ELR (cell line): Measurements from ENCODE around the gene GSAP.

Experiments
- DNase-seq: peaks from one replicate; pipeline ENCODE4 v3.0.0-alpha.2; 2015; ENCODE audit warnings: low read depth

GSAP gene

DNA sequence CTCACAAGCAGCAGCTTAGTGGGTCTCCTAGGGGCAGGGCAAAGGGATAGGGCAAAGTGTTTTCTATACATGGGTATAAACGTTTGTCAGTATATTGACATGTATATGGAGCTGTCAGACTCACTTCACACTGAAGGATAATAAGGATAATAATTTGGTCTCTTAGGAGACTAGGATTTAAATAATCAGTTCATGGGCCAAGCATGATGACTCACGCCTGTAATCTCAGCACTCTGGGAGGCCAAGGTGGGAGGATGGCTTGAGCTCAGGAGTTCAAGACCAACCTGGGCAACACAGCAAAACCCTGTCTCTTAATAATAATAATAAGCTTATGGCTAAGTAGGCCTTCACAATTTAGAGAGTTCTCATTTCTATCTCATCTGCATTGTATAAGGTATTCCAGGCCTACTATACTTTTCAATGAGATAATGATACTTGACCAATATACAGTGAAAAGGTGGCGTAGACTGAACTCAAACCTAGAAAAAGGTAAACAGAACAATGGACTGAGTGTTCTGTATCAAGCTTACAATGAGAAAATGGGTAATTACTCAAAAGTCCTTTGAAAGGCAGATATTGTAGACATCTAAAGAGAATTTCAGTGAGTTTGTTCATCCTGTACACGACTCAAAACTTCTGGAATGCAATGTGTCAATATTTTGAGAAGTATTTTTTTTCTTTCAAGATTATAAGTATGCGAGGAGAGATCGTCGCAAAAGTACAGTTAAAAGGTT, 7.0 kb downstream of the GSAP start:
- DNase-seq = peak; percentile 78

DNA sequence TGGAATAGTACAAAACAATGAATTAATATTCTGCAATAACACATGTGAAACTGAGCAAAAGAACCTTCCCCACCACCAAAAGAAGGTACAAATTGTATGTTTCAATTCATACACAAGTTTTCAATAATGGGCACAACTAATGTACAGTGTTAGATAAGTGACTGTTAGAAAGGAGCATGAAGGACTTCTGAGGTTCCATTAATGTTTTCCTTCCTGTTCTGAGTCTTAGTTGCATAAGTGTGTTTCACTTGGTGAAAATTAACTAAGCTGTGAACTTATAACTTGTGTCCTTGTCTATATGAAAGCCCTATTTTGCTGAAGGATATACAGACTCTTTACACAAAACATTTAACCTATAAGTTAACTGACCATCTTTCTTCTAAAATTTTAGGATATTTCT, 8.2 kb downstream of the GSAP start:
- DNase-seq = no peak

DNA sequence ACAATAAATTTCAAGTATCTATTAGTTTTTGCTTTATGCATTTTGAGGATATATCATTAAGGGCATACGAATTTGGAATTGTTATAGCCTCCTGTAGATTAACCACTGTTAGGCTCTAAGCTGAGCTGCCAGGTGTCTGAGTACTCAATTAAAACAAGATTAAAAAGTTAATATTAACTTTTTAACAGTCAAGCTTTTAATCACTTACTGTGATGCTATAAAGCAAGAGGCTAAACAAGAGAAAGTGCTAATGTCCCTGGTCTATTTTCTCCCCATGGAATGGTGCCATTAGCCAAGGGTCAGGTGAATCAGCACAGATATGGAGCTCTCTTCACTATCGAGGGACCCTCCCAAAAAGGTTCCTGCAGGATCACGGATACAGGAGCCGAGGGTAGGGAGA, 9.7 kb downstream of the GSAP start:
- DNase-seq = no peak

DNA sequence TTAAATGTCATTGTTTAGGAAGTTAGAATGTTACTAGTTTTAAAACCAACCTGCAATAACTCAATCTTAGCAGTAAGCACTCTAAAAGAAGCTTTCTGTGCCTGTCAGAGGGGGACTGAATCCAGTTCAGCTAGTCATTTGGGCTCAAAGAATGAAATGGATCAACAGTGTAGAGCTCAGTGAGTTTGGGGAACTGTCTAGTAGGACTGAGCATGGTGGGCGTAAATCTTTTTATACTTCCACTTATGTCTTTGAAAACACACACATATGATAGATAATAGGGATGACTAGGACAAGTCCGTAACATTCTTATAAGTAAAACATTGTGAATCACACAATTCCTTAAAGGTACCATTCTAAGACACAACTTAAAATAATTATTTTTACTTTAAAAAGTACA, 11.5 kb downstream of the GSAP start:
- DNase-seq = no peak

DNA sequence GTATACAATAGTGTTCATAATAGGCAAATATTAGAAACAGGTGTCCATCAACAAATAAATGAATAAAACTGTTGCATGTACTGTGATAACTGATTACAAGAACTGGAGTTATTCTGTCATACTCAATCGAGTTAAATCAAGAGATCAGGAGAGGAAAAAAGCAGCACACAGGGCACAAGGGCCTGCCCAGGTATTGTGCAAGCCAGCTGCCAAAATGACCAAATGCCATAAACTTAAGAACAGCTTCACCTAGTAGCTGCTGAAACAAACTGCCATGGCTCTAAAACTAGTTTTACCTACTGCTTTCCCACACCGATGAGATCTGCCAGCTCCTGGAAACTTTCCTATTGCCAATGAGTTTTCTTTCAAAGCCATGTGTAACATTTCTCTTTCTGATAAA, 12.2 kb downstream of the GSAP start:
- no peak for DNase-seq

DNA sequence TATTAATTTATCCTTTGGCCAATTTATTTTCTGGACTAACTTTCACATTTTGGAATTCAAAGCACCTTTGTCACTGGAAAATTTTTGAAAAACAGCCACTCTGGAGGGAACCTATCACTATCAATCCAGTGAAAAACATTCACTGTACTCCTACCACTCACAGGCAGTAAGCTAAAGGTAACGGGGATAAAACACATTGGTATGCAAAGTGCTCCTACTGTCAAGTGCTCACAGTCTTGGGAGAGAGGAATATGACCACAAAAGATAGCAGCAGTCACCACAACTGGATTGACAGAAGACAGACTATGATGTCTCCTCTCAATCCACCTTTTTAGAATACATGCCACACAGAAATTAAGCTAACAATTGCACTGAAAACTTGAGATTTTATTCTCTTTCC, 13.3 kb downstream of the GSAP start:
- no peak for DNase-seq

DNA sequence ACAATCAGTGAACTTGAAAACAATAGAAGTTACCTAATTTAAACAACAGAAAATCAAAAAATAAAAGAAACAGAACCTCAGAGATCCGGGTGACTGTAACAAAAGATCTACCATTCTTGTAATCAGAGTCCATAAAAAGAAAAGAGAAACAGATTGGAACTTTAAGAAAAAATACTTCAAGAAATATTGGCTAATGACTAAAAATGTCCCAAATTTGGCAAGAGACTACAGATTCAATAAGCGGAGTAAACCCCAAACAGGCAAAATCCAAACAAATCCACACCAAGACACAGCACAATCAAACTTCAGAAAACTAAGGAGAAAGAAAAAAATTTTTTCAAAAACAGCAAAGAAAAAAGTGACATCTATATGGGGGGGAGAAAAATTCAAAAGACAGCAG, 15.1 kb downstream of the GSAP start:
- DNase-seq = no peak

DNA sequence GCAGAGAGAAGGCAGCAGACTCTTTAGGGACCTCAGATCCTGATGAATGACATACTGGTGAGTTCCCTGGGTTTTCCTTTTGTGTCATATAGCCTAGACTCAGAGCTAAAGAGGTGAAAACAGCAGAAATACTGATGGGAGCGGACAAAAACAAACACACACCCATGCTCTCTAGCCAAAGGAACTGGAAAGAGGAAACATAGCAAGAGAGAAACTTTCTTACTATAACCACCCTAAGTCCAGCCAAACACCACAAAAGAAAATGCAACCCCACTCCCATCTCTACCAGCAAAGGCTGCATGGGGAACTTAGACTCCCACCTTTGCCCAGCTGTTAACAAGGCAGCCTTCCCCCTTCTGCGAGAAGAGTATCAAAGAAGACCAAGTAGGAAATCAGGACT, 16.3 kb downstream of the GSAP start:
- no peak for DNase-seq

DNA sequence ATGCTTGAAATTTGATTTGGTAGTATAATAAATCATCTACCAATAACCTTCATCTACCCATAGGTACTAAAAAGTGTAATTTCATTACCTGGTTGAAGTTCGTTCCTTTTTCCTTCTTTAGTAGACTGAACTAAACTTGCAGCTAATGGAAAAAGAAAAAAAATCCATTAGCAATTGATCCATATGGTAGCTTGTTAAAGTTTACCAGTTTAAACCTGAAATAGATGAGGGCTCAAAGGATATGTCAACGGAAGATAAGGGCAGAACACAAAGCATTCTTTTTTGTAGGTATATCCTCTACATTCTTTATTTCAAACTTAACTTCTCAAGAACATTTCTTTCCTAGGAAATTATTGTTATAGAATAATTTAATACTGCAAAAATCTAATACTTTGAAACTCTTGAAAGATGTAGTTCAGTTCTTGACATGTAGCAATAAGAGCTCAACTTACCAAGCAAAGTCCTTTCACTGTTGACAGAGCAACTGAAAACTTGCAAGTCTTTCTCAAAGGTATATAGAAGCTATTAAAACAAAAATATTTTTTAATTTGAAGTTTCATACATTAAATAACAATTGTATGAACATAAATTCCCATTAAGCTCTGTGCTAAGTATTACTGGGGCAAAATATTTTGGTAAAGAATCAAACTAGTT, 19.1 kb downstream of the GSAP start:
- DNase-seq = no peak

DNA sequence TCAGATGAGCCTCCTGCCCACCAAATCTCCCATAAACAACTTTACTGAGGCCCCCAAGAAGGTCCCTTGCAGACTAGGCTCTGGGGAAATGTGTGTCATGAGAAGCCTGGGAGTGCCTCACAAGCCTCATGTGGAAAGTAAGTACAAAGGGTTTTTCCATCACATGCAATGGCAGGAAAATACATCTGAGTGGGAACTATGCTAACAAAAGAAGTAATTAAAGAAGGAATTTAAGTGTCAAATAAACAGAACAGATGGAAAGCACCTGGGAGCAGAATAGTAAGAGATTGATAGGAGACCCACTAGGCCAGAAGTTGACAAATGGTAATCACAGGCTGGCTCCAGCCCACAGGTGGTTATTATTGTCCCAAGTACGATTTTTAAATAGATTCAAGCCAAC, 20.5 kb downstream of the GSAP start:
- no peak for DNase-seq

DNA sequence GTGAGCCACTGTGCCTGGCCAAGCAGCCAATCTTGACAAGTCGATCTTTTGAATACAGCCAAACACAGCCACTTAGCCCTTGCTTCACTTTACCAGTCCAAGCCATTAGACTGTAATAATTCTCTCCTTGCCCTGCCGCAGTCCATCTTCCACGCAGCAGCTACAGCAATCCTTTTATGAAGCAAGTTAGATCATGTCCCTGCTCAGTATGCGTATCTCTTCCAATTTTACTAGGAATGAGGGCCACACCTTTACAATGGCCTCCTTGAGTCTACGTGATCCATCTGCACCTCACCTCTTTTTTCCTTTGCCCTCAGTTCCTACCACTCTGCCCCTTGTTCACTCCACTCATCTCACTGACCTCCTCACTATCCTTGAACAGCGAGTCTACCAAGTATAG, 22.2 kb downstream of the GSAP start:
- no peak for DNase-seq

DNA sequence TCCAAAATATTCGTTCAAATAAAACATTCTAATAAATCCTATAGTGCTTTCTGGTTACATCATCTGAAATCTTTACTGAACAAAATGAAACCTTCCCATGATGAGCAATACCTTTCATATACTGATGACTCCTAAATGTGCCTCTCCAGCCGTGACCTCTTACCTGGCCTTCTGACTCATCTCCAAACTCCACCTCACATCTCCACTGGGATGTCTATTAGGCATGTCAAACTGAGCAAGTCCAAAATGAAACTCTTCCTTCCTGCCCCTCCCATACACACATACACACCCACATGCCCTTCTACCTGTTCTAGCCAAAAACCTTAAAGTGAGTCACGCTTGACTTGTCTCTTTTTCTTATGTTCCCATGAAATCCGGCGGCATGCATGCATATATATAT, 22.9 kb downstream of the GSAP start:
- DNase-seq = peak; percentile 85

DNA sequence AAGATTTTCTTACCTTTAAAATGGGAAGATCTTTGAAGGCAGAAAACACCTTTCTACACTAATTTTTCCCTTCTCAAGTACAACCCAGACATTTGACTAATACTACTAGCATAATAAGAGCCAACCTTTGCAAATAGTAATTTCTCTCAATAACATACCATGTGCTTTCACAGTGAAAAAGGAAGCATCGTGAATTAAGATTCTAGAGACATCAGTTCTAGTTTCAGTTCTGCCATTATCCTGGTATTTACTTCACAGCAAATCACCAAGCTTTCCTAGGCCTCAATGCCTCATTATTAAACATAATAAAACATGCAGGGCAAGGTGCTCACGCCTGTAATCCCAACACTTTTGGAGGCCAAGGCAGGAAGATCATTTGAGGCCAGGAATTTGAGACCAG, 24.9 kb downstream of the GSAP start:
- DNase-seq = no peak

DNA sequence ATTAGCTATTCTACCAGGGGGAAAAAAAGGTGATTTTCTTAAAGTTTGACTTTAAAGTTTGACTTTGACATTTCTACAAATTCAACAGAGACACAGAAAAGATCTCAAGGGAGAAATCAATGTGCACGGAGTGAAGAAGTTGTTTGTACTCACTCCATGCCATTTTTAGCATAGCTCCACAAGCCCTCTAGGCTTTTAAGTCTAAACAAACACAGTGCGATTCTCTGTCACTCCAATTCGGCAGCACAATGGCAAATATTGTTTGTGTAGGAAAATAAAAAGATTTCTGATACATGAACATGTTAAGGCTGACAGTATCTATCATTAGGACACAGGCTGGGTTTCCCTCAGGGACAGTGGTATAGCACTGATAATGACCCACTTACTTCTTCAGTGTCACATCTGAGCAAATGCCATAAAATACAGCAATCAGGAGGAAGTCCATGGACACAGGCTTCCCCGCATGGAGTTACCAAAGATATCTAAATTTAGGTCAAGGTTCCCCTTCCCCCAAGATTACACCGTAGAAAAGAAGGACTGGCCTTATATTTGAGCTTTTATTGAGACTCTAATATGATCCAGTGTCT, 28.0 kb downstream of the GSAP start:
- no peak for DNase-seq

DNA sequence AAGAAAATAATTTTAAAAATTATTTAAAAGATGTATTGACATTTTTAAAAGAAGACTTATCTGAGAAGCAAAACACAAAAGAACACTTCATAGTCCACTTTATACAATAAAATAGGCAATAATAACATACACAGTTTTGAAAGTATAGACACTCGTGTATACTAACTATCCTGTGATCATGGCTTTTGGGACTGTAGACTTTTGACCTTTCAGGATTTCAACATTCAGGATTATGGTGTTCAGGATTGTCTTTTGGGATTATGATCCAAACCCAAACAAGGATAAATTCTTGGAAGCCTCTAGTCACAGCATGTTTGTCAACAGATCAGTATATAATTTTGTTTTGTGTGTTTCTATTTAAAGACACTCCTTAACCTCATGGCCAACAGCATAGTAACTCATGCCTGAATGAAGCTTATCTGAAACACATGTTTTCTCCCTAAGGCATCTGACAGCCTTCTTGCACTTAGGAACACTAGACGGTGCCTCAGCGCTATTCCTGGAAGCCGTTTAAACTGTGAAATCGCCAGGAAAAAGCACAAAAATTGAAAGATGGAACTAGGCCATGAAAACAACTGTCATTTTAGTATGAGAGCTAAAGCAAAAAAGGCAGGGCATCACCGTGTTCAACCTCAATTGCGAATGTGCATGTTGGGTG, 29.9 kb downstream of the GSAP start:
- DNase-seq = no peak

DNA sequence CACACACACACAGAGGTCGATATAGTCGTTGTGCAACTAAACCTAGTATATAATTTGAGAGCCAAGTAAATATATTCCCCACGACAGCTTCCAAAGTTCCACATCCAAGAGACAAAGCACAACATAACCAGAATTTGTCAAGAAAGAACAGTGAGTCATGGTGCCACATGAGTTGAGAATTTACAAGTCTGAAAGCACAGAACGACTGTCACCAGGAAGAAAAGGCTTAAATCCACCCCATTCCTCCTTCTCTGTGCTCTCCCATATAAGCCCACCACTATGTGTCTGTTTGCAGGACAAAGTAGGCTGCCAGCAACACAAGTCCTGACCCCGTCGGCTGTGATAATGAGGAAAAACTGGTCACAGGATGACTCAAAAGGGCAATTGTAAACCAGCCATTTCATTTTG, 32.8 kb downstream of the GSAP start:
- peak; percentile 15 for DNase-seq

DNA sequence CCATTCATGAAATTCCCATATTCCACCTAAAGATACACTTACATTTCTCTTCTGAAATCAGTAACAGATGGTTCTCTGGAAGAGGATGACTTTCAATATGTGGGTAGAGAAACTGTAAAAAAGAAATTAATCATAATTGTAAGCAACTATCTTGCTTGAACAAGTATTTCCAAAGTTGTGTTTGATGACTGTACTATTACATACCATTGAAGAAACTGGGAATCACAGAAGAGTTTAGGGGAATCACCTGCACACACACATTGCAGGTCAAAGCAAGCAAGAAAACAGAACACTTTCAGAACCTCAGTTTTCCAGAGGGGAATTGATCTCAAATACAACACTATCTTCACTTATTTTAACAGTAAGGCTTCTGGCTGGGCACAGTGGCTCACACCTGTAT, 33.6 kb downstream of the GSAP start:
- no peak for DNase-seq

DNA sequence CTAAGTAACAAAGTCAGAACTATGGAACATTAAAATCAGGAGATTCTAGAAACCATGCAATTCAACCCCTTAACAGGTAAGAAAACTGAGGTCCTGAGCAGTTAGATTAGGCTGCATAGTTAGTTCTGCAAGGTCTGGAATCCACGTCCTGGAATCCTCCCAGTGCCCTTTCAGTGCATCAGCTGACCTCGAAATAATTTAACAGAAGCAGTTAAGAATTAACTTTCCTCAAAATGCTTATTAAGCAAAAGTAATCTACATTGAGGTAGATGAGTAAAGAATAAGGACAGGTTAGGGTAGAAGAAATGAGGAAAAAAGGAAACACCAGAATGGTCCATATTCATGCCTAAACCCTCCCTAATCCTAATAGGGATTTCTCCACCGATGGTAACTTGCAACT, 37.6 kb downstream of the GSAP start:
- no peak for DNase-seq

DNA sequence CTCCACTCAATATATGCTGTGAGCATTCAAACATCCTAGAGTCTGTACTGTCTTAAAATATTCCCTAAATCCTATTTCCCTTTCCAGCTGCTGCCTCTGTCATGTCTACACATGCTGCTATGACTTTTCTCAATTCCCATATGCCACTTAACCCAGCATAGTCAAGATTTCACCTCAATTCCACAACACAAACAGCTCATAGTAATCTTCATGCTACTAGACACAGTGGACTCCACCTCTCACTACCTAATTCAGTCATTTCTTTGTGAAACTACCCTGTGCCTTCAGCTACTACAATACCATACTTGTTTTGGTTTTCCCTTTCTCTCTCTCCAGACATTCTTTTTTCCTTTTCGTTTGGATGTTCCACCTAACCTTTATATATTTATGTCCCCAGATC, 45.5 kb downstream of the GSAP start:
- no peak for DNase-seq

DNA sequence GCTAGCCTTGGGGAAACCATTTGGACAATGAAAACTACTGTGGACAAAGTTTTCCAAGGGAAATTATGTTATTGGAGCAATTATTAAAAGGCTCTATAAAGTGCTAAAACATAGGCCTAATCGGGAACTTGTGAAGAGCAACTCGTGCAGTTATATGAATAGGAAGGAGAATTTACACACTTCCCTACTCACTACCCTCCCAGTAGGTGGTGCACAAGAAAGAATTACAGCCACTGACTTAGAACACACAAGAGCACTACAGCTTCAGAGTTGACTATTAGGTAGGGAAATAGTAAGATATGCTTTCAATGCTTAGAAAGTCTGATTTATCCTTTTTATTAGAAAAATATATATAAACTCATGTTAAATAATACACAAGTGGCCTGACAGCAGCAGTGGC, 47.2 kb downstream of the GSAP start:
- DNase-seq = peak; percentile 14

DNA sequence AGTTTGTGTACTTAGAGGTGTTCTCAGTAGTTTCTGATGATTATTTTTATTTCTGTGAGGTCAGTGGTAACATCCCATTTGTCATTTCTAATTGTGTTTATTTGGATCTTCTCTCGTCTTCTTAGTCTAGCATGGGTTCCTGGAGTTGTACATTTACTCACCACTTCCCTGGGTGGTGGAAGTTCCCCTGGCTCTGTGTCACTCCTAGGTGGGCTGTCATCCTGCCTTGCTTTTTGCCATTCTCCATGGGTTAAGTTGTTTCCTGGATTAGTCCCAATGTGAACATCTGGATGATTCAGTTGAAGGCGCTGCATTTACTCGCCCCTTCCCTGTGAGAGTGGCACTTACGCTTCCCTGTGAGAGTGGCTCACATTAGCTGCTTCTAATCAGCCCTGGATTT, 48.2 kb downstream of the GSAP start:
- DNase-seq = no peak

DNA sequence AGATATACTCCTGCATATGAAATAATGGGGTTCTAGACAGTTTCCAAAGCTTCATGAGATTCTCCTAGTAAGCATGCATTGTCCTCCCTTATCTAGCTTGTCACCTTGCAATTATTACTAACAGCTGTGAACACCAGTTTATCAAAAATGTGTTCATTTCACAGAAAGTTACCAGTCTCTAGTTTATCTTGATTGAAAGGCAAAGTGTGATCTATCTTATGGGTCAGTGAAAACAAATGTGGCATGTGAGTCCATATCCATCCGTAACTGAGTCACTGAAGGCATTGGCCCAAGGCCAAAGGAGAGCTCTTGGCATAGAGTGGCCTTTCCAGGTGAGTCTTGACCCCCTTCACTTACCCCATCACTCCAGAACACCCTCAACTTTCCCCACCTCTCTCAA, 53.2 kb downstream of the GSAP start:
- no peak for DNase-seq

DNA sequence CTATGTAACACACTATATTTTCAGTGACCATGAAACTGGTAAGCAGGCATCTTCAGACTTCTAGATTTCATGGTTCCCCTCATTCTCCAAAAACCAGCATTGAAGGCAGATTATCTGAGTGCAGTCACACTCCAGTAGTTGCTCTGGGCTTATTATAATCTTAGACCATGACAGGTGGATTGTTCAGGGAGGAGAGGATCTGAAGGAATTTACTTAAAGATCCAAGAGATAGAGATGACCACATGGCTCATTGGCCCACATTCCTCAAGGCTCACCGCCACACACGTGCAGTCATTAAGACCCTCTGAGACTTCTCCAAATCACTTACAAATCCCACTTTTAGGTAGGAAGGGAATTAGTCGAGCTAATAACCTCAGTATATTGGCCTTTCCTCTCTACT, 55.2 kb downstream of the GSAP start:
- DNase-seq = no peak
